ENCODE measurements around the gene MAP3K21.

The MAP3K21 gene

DNA sequence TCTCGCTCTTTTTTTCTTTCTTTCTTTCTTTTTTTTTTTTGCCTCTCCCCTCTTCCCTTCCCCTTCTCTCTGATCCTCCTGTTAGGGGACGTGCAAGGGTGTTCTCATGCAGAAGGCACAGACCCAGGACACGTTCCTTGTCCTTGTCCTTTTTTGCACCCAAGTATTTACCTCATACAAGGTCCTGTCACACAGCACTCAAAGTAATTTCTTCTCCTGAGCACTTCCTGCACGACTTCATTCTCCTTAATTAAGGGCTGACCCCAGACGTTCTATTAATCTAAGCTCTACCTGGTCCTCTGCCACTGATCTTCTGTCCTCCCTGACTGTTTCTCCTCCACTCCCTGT lies 31.6 kb upstream of the MAP3K21 start:
- no peak overlapping the region for H3K27ac ChIP-seq
- H3K27me3 ChIP-seq = peaks cover 53% of the 10 kb centered on the region
- H3K4me1 ChIP-seq (ENCODE audit: control insufficient read depth in 1 of 2, insufficient read depth in 1 of 2, low read depth in 1 of 2, low read length in 1 of 2) = peaks cover 13 to 18% of the 10 kb centered on the region in 2 experiments
- no peaks in the 10 kb centered on the region for H3K36me3 ChIP-seq
- H3K4me3 ChIP-seq (ENCODE audit: low read depth in 1 of 2, low read length in 1 of 2) = peak overlapping the region in 1 of 2 experiments; percentile 54
- TF ChIP-seq CTCF (IDR thresholded peaks at IDR 0.05) = no peak
- no peaks in the 10 kb centered on the region for H3K9me3 ChIP-seq

GRCh38 chr1:233299450-233299849 lies 28.1 kb upstream of the MAP3K21 start:
- Histone ChIP-seq H3K4me1 (ENCODE audit: control insufficient read depth in 1 of 2, insufficient read depth in 1 of 2, low read depth in 1 of 2, low read length in 1 of 2) (peaks cover 9 to 10% of the 10 kb centered on the region in 2 experiments), H3K36me3 (no peaks in the 10 kb centered on the region), H3K9me3 (no peaks in the 10 kb centered on the region), H3K27ac (no peak overlapping the region), H3K27me3 (peaks cover 35% of the 10 kb centered on the region), H3K4me3 (ENCODE audit: low read depth in 1 of 2, low read length in 1 of 2) (no peak overlapping the region)
- no peak for TF ChIP-seq CTCF (IDR thresholded peaks at IDR 0.05)

GRCh38 chr1:233300326-233300725 lies 27.2 kb upstream of the MAP3K21 start:
- no peaks in the 10 kb centered on the region for H3K9me3 ChIP-seq
- peaks cover 4 to 5% of the 10 kb centered on the region in 2 experiments for H3K4me1 ChIP-seq (ENCODE audit: control insufficient read depth in 1 of 2, insufficient read depth in 1 of 2, low read depth in 1 of 2, low read length in 1 of 2)
- H3K4me3 ChIP-seq (ENCODE audit: low read depth in 1 of 2, low read length in 1 of 2) = no peak overlapping the region
- TF ChIP-seq CTCF (IDR thresholded peaks at IDR 0.05) = no peak
- H3K27me3 ChIP-seq = peaks cover 26% of the 10 kb centered on the region
- H3K27ac ChIP-seq = no peak overlapping the region
- no peaks in the 10 kb centered on the region for H3K36me3 ChIP-seq

GRCh38 chr1:233304489-233305102 lies 22.9 kb upstream of the MAP3K21 start:
- no peaks in the 10 kb centered on the region for H3K4me1 ChIP-seq (ENCODE audit: control insufficient read depth in 1 of 2, insufficient read depth in 1 of 2, low read depth in 1 of 2, low read length in 1 of 2)
- H3K9me3 ChIP-seq = no peaks in the 10 kb centered on the region
- no peak overlapping the region for H3K4me3 ChIP-seq (ENCODE audit: low read depth in 1 of 2, low read length in 1 of 2)
- no peaks in the 10 kb centered on the region for H3K36me3 ChIP-seq
- peak; percentile 64 for TF ChIP-seq CTCF (IDR thresholded peaks at IDR 0.05)
- H3K27me3 ChIP-seq = no peaks in the 10 kb centered on the region
- no peak overlapping the region for H3K27ac ChIP-seq

GRCh38 chr1:233313434-233314155 lies 13.9 kb upstream of the MAP3K21 start:
- no peak overlapping the region for H3K27ac ChIP-seq
- no peaks in the 10 kb centered on the region for H3K36me3 ChIP-seq
- no peak for TF ChIP-seq CTCF (IDR thresholded peaks at IDR 0.05)
- no peaks in the 10 kb centered on the region for H3K9me3 ChIP-seq
- no peak overlapping the region for H3K4me3 ChIP-seq (ENCODE audit: low read depth in 1 of 2, low read length in 1 of 2)
- peaks cover 44% of the 10 kb centered on the region for H3K27me3 ChIP-seq
- no peaks in the 10 kb centered on the region for H3K4me1 ChIP-seq (ENCODE audit: control insufficient read depth in 1 of 2, insufficient read depth in 1 of 2, low read depth in 1 of 2, low read length in 1 of 2)
